A673 (cell line): ENCODE measurements around the gene STIM1. TPM values are rescaled to one million over a fixed set of nuclear protein-coding genes. Genes with fewer than 3 reads are reported as not detected.

ENCODE experiments used
- BruUV-seq: library from RNA; stranded (reverse); fragments of 400-500 nt; replicated peaks from 2 replicates; lab custom pipeline; 2021; lab: Mats Ljungman, UMichigan
- CTCF ChIA-PET: fragments of 300-600 bp; sonication (Branson Sonifier 250); formaldehyde crosslinking; loops from one replicate; lab custom pipeline; 2022; ENCODE audit warnings: antibody characterized with exemption; lab: Charles Lee
- POLR2A ChIA-PET: fragments of 300-600 bp; sonication (Branson Sonifier 250); formaldehyde crosslinking; loops from one replicate; lab custom pipeline; 2022; ENCODE audit warnings: antibody characterized with exemption; ENCODE audit not compliant: low non-redundant PET; lab: Charles Lee
- DNase-seq: peaks from one replicate; pipeline ENCODE4 v3.0.0-alpha.2; 2015; ENCODE audit warnings: low spot score
- H3K27ac ChIP-seq: fragments of 200-600 bp; sonication (generic); 2 replicates; pipeline ENCODE4 v1.5.1; 2016; ENCODE audit warnings: mixed run types, low read depth, mild to moderate bottlenecking, mixed read lengths, antibody characterized with exemption, low read length; ENCODE audit not compliant: poor library complexity, severe bottlenecking
- H3K27me3 ChIP-seq: fragments of 200-600 bp; sonication (generic); replicated peaks from 2 replicates; pipeline ENCODE4 v1.6.1; 2017; ENCODE audit warnings: mixed run types, low read depth, mild to moderate bottlenecking, mixed read lengths, antibody characterized with exemption, low read length; ENCODE audit not compliant: insufficient read depth, poor library complexity
- H3K36me3 ChIP-seq: fragments of 200-600 bp; sonication (generic); 2 replicates; pipeline ENCODE4 v1.6.1; 2016; ENCODE audit warnings: mixed run types, mild to moderate bottlenecking, mixed read lengths, antibody characterized with exemption, low read length; ENCODE audit not compliant: insufficient read depth, poor library complexity, severe bottlenecking
- H3K4me1 ChIP-seq: fragments of 200-600 bp; sonication (generic); 2 replicates; pipeline ENCODE4 v1.6.1; 2017; ENCODE audit warnings: mixed run types, mild to moderate bottlenecking, mixed read lengths, antibody characterized with exemption, low read length; ENCODE audit not compliant: insufficient read depth, poor library complexity, severe bottlenecking
- H3K4me3 ChIP-seq: fragments of 200-600 bp; sonication (generic); 2 replicates; pipeline ENCODE4 v1.5.1; 2016; ENCODE audit warnings: low read depth, mixed run types, mild to moderate bottlenecking, mixed read lengths, low read length; ENCODE audit not compliant: poor library complexity, severe bottlenecking
- H3K9me3 ChIP-seq: fragments of 200-600 bp; sonication (generic); 2 replicates; pipeline ENCODE4 v1.6.1; 2016; ENCODE audit warnings: mixed run types, low read depth, mild to moderate bottlenecking, mixed read lengths, antibody characterized with exemption, low read length; ENCODE audit not compliant: poor library complexity, severe bottlenecking
- CTCF ChIP-seq: fragments of 300-800, 200-600 bp; sonication (generic); conservative IDR thresholded peaks from 2 replicates; pipeline ENCODE4 v1.5.1; 2017; ENCODE audit warnings: low read depth, mild to moderate bottlenecking, antibody characterized with exemption, low read length, moderate library complexity, mixed read lengths
- EZH2 ChIP-seq: fragments of 200-600 bp; sonication (generic); IDR thresholded peaks from 2 replicates; pipeline ENCODE4 v1.6.1; 2017; ENCODE audit warnings: borderline replicate concordance, low read depth, mild to moderate bottlenecking, mixed read lengths, antibody characterized with exemption, low read length; ENCODE audit not compliant: poor library complexity, severe bottlenecking
- intact Hi-C: fragments of 100-400 bp; cut with micrococcal nuclease; formaldehyde crosslinking; loops from one replicate; pipeline ENCODE4 v1.10.0; 2022; ENCODE audit not compliant: unreplicated experiment
- total RNA-seq: library from RNA; stranded (reverse); gene quantifications from 2 replicates; pipeline ENCODE4 v1.2.3, GENCODE V29; 2021

The STIM1 gene
- total RNA-seq, 1 experiment from 2014 or later = 14.2 TPM

GRCh38 chr11:4103269-4103668 is 247.8 kb downstream of the STIM1 start:
- Histone ChIP-seq H3K9me3 (no peaks in the 10 kb centered on the region), H3K4me3 (no peak overlapping the region), H3K4me1 (peaks cover 18% of the 10 kb centered on the region), H3K27me3 (no peaks in the 10 kb centered on the region), H3K36me3 (peaks cover 49% of the 10 kb centered on the region), H3K27ac (no peak overlapping the region)
- no peak for TF ChIP-seq CTCF
- no peak for TF ChIP-seq EZH2
- CTCF ChIA-PET = no interaction called here
- DNase-seq = no peak
- BruUV-seq = no TSS peak
- POLR2A ChIA-PET = no interaction called here
- intact Hi-C loops = no loop called here

GRCh38 chr11:4105916-4106315 is 250.5 kb downstream of the STIM1 start:
- BruUV-seq = no TSS peak
- no peak overlapping the region for H3K27ac ChIP-seq
- no peaks in the 10 kb centered on the region for H3K9me3 ChIP-seq
- H3K4me3 ChIP-seq = no peak overlapping the region
- ChIA-PET POLR2A (no interaction called here), CTCF (no interaction called here)
- peaks cover 65% of the 10 kb centered on the region for H3K36me3 ChIP-seq
- no peaks in the 10 kb centered on the region for H3K27me3 ChIP-seq
- H3K4me1 ChIP-seq = no peaks in the 10 kb centered on the region
- DNase-seq = no peak
- no peak for TF ChIP-seq CTCF
- TF ChIP-seq EZH2 = no peak
- intact Hi-C loops = no loop called here

- ChIA-PET POLR2A (no interaction called here), CTCF (no interaction called here)
- Histone ChIP-seq H3K36me3 (peaks cover 63% of the 10 kb centered on the region), H3K4me1 (no peaks in the 10 kb centered on the region), H3K4me3 (no peak overlapping the region), H3K9me3 (no peaks in the 10 kb centered on the region), H3K27me3 (no peaks in the 10 kb centered on the region), H3K27ac (no peak overlapping the region)
- BruUV-seq = no TSS peak
- TF ChIP-seq CTCF (no peak), EZH2 (no peak)
- intact Hi-C loops = no loop called here
- DNase-seq = no peak
These were observed 256.4 kb downstream of the STIM1 start for GRCh38 chr11:4111834-4112233.
